HG03439 (cell line): Measurements from ENCODE around the gene SLC35F1.

ENCODE experiments used
- ATAC-seq: cut with Tn5 transposase; IDR thresholded peaks from one replicate; pipeline ENCODE4 v1.9.1; 2021; ENCODE audit warnings: mild to moderate bottlenecking, moderate library complexity; ENCODE audit not compliant: unreplicated experiment

Gene SLC35F1

DNA sequence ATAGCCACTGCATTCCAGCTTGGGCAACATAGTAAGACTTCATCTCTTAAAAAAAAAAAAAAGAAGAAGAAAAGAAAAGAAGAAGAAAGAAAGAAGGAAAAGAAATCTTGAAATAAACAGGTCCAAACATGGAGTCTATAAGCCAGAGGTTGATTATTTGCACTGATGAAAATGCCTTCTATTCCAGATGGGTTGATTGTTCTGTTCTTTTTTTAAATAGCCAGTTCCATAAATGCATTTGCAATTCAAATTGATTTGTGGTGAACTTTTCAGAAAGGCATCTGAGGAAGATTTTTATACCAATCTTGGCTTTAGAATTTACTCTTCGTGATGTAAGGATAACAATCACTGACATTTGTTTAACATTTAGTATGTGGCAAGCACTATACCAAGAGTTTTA lies 397.3 kb downstream of the SLC35F1 start:
- ATAC-seq, result no peak

DNA sequence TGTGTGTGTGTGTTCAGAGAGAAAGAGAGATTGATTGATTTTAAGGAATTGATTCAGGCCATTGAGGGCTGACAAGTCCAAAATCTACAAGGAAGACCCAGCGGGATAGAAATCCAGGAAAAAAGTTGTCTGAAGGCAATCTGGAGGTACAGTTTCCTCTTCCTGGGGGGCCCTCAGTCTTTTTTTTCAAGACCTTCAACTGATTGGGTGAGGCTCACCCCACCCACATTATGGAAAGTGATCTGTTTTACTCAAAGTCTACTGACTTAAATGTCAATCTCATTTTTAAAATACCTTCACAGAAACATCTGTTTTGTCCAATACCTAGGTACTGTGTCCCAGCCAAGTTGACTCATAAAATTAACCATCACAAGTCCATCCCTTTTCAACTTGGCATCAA lies 398.0 kb downstream of the SLC35F1 start:
- no peak for ATAC-seq

DNA sequence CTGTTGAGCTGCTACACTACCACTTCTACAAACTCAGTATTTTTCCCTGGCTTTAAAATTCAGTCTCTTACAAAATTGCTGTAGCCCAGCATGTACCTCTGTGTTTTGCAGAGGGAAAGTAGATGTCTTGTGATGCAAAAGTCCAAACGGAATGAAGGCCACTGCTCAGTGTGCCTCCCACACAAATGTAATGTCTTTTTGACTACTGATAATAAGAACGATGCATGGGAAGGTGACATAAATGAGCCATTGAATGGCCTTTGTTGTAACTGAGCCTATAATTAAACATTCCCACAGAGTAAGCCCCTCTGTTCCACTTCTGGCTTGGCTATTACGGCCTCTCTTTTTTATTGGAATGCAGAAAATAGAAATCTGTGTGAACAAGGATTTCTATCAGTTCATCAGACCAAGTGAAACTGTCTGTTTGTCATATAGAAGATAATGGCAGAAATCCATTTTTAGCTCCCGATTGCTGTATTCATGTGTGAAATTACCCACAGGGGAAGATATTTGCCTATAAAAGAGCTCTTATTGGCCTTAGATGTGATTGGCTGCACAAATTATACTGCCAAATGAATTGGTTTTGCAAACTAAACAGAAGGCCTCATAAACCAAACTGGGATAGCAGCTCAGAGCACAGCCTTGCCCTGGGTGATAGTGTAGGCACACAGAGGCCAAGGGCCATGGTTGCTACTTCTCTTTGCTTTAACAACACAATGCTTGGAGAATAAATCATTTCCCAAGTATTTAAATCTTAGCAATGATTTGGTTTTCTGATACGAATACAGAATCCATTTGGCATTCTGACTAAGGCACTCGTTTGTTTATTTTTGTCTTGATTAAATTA lies 399.6 kb downstream of the SLC35F1 start:
- no peak for ATAC-seq

DNA sequence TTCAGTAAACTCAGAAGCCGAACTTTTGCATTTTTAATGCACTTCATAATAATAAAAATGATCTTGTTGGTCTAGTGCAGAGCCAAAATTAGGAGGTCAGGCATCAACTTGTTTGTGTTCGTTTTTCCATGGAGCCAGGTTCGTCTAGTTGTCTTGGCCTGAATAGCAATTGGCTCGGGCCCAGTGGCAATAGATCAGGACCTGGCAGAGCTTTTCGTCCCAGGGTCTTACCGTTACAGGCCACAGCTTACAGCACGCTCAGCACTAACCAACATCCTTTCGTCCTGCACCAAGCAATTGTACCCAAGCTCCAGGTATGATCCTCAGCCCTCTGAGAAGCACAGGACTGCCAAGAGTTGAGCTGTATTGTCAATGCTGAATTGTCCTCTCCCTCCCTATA lies 400.5 kb downstream of the SLC35F1 start:
- no peak for ATAC-seq

DNA sequence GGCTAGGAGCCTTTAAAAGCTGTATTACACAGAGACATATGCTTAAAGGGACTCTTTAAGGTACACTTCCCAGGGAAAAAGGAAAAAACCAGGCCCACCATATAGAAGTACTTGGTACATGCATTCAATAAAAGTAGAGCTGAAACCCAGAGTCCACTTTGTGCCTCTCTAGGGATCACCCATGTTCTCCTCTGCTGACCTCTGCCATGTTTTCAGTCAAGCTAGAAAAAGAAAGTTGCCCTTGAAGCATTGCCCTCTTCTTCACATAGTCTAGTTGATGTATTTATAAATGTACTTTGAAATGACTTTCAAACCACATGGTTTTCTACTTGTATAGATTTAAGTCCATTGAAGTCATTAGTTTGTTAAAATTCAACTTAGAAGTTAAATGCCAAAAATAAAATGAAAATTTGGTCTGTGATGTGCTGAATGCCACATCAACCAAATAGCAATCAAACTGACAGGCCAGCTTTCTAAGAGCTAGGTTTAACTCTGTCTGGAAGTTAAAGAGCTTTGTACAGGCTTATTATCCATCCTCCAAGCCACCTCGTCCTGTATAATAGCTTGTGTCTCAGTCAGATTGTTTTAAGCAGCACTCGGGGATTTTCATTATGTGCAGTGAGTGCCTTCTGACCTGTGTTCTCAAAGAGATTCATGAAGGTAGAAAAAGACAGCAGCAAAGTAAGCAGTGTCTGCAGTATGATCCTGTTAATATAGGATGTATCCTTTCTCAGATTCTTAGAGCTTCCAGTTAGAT lies 402.5 kb downstream of the SLC35F1 start:
- no peak for ATAC-seq

DNA sequence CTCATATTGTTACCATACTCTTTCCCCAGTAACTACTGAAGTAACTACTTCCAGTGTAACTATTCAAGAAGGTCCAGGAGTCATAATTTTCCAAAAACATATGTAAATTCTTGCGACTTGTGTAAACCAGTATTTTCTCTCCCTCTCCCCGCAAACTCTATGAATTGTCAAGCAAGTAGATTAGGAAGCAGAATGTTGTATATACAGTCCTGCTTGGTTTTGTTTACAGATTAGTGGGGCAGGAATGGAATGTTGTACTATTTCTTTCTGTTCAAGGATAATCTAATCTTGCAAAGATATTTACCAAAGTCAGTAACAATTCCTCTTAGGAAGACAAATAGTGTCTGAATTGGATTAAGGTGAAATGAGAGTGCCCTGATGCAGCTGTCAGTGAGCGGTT lies 406.1 kb downstream of the SLC35F1 start:
- no peak for ATAC-seq

DNA sequence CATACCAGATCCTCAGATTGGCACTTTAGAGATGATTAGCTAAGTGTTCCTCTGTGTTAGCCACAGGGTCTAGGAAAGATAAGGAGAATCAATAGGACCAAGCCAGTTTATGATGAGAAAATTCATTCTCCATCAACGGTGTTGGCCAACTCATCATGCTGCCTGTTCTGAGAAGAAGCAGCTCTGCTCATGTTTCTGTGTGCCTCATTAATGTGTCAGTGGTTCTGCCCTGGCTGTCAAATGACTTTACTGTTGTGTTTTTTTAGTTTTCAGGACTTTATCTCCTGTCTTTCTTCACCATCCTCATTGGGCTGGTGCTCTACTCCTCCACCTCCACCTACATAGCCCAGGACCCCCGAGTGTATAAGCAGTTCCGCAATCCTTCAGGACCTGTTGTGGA lies 406.7 kb downstream of the SLC35F1 start:
- ATAC-seq, result no peak

DNA sequence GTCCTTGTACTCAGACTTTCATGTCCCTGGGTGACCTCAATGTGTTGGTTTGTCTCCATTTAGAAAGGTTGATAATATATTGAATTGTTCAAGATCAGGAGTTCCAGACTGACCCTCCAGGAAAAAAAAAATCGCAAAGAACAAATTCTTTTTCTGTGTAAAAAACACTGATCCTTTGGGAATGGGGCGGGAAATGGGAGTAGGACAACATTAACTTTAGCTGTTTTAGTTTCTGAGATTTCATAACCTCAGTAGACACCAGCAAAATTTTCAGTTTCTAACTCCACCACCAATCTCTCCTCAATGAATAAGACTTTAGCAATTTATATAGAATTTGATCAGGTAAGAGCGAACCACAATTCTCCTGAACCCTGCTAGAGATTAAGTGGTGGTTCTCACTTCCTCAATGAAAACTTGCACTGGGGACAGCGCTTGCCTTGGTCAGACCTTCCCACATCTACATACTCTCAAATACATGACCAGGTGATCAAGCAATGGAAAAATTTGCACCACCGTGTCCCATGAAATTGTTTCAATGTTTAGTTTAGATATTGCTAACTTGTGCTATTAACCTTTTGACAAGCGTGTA lies 409.8 kb downstream of the SLC35F1 start:
- ATAC-seq, result no peak

DNA sequence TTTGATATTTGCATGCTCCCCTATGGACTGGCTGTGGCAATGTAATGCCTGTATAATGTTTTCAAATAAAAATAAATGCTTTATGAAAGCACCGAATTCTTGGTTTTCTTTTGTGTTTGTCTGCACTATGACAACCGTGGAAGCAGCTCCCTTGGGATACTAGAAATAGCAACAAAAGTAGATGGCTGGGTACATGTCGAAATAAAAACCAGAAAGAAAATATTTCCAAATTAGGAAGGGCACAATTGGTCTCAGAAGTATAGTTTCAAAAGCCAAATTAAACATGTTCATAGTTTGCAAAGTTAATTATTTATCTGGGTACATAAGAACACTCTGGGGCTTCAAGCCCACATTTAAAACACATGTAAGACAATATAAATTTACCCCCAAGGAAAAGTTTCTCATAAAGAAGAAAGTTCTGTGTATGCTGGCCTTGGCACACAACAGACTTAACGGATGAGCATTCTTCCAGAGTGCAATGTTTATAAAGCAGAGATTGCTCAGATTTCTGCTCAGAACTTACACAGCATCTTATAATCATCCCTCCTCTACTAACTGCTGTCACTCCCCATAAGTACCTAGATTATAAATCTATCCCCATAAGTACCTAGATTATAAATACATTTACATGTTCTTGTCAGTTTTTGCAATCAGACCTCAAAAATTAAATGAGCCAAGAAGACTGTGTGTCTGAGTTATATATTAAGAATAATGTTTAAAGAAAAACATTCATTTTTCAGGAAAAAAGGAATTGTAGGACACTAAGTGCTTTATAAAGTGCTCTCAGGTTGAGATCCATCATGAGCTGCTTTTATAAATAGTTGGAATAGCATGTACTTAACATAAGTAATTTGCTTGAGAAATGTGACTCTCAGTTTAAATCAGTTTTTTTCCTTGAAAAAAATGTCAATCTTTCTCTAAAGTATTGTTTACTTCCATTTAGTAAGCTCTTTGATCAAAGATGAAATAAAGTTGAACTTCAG lies 410.8 kb downstream of the SLC35F1 start:
- ATAC-seq, result no peak

DNA sequence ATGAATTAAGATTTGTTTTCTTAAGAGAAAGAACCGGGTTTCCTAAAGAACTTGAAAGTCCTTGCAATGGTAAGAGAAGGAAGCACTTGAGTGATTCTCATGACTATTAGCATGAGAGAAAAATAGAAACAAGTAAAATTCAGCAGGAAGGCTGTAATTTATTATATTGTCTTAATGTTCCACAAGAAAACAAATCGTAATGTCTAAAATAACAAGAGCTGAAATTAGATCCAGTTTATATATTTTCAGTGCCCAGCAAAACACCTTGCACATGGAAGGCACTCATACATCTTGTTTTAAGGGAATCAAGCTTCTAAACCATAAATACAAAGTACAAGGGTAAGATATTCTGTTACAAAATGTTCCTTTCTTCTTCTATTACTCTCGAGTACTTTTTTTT lies 411.6 kb downstream of the SLC35F1 start:
- ATAC-seq, result no peak

DNA sequence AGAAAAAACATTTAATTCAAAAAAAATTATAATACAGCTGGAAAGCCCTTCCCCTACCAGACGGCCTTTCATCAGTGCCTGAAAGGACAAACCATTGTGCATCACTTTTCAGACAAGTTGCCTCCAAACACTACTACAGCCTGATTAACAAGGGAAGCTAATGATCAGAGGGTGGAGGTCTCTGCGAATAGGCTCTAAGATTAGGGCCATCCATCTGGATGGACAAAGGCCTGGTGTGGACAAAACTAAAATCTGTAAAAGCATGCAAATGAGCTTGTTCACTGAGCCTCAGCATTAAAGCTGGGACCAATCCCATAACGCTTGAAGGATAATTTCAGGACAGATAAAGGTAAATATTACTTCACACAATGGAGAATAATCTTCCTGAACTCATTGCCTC lies 412.4 kb downstream of the SLC35F1 start:
- no peak for ATAC-seq

DNA sequence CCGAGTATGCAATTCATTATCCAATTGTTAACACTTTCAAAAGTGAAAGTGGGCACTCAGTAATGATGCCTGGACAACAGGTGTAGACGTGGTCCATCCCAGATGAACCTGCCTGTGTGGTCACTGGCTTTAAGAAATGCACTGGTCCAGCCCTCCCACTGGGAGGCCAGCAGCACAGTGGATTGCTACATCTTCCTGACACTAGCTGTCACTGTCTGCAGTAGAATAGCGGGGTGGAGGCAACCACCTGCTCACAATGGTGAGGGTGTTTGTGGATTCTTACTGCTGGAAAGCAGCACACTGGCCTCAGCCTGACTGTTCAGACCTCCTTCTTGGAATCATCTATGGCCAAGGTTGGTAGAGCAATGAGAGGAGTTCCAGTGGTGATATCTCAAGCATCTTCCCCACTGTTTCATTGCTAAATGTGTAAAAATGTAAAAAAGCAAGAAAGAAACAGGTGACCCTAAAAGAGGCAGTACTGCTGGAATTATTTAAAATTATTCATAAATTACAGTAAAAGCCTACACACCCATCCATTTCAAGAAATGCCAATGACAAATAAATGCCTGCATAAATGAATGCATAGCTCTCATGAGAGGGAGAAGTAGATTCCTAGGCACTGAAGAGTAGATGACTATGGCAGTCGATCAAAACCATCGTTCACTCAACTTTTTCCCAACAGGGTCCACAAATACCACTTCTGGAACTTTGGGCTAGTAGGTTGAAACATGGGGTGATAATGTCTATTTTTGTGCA lies 413.0 kb downstream of the SLC35F1 start:
- ATAC-seq, result no peak

DNA sequence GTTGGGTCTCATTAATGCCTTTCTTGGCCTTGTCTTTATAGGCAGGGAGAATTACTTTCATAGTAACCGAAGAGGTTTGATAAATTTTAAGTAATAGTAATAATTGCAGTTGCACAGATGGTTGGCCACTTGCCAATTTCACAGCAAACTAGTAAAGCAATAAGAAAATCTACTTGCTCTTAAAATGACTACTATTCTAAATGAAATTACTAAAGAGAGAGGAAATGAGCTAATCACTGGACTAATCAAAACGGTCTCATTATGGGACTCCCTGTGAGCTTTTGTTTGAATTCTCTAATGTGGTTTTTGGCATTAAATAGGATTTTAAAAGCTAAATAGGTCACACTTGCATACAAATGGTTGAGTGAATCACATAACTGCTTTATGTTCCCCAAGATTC lies 413.6 kb downstream of the SLC35F1 start:
- no peak for ATAC-seq

DNA sequence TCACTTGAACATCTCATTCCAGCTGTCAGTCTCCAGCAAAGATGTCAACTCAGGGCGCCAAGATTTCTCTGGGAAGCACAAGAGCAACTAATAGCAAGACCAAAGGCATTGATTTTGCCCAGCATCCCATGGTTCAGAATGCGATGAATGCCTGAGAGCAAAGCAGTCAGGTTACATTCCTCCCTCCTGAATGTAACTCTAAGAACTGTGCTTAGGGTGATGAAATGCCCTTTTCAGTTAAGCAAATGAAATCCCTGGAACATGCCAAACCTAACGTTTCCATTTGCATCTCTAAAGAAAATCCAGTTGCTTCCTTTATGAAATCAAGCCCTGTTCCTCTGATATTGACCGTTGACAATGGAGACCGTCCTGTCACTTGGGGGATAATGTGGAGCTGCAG lies 417.1 kb downstream of the SLC35F1 start:
- no peak for ATAC-seq

DNA sequence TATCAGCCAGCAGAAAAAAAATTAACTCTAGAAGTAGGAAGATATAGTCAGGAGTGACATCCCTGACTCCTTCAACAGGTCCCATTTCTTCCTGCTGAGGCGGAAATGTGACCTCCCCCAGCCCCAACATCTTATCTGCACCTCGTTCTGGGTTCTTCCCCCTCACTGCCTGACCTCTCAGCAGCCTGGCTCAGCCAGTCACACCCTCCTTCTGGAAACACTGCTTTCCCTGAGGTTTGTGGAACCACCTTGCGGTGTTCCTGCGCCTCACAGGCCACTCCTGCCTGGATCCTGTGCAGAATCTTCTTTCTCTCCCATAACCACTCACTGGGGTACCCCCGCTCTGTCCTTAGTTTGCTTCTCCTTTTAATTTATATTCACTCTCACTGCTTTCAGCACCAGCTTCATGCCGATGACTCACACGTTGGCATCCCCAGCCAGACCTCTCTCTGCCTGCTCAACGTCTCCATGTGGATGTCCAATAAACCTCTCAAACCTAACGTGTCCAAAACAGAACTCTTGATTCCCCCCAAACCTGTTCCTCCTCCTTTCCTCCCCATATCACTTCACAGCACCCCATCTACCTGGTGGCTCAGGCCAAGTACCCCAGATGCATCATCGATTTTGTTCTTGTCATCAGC lies 418.3 kb downstream of the SLC35F1 start:
- ATAC-seq, result no peak

DNA sequence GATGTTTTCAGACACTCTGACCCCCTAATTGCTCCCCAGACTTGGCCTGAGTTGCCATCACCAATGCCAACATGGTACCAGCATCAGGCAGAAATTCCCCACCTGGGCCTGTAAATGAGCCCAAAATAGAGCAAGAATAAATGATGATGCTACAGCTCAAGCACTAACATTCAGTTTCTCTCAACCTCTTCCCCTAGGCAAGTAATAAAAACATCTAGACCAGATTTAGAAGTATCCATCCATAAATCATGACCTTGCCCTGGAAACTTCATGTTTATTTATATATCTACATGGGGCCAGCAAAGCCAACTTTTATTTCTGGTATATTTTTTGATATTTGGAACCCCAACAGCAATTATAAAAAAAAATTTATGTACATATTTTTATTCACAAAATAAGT lies 419.6 kb downstream of the SLC35F1 start:
- ATAC-seq, result no peak

DNA sequence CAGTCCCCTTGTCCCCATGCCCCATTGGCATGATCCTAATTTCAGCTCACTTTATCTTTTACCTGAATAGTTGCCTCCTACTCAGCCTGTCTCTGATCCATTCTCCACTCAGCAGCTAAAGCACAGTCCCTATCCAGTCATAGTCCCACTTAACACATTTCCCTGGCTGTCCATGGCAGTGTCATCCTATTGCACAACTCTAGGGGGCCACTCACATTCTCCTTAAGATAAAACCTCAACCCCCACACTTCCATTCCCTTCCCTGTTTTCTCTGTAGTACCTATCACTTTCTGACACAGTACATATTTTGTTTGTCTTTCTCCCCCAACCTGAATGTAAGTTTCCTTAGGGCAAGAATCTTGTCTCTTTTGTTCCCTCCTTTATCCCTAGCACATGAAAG lies 420.2 kb downstream of the SLC35F1 start:
- ATAC-seq, result no peak

DNA sequence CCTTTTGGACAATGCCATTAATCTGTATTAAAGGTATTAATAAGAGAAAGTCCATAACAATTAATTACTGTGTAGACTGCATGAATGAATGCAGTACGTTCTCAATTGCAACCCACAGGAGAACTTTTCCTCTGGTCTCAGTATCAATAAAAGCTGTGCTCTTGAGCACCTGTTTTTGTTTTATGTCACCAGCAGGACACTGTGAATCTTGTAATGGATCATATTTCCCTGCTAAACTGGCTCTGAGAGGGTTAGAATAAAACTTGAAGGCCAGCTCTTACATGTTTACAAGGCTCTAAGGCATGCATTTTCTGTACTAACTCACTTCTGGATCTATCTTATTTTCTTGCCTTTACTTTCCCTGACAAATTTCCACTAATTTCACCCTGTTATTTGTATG lies 426.7 kb downstream of the SLC35F1 start:
- ATAC-seq, result no peak

DNA sequence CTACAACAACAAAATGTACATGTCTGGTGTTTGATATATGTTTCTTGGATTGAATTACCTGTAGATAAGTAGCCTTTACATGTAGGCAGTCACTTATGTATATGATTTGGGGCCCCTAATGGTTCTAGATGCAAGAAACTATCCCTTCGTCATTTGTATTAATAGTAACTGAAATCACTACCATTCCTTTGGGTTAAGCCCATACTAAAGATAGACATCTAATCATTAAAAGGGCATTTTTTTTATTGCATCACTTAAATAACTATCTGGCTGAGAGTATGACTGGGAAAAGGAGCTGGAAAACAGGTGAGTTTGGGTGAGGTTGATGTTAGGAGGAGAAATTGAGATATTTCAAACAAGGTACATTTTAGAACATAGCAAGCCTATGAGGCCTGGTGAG lies 427.6 kb downstream of the SLC35F1 start:
- no peak for ATAC-seq
